Left renal cortex interstitium (tissue), 4 donors: ENCODE data around the gene SNX33. TPM values are rescaled to one million over a fixed set of nuclear protein-coding genes. Genes with fewer than 3 reads are reported as not detected.
"Not testable (repeated sequence)": the region's sequence is repeated elsewhere in the genome, so short reads cannot be mapped to it uniquely, and the experiment has no call there.

Source experiments
- DNase-seq, 4 donors: peaks; one replicate each; pipeline ENCODE4 v3.0.0-alpha.2; 2013; ENCODE audit warnings: low read depth in 4 of 4, low spot score in 2 of 4, missing footprints in 1 of 4
- polyA plus RNA-seq, 4 donors: library from polyadenylated mRNA; unstranded; fragments of 120-200 nt; gene quantifications; one replicate each; pipeline ENCODE4 v1.2.1, GENCODE V29; 2013; ENCODE audit not compliant: insufficient read length in 4 of 4

SNX33 gene
- 10 to 100 TPM; 19.4 to 21.9 (median 20.3) TPM for polyA plus RNA-seq

- DNase-seq, result peak; percentile 45 to 76 (median 66)
Observed at GRCh38 chr15:75647370-75648155, at the start of gene SNX33. SNX33 (plus strand) TSS chr15:75647912; CDS start chr15:75649103, 1,191 bp downstream.

- DNase-seq, result no peak
Observed at GRCh38 chr15:75598361-75598760, 49.4 kb upstream of the SNX33 start.

- no peak for DNase-seq
Observed at GRCh38 chr15:75599401-75599800, 48.3 kb upstream of the SNX33 start.

GRCh38 chr15:75606026-75606425 is 41.7 kb upstream of the SNX33 start:
- DNase-seq, result no peak

- DNase-seq, result no peak
Observed at GRCh38 chr15:75606711-75607699, 40.7 kb upstream of the SNX33 start.

- no peak for DNase-seq
Observed at GRCh38 chr15:75616766-75617165, 30.9 kb upstream of the SNX33 start.

GRCh38 chr15:75620058-75620820 is 27.5 kb upstream of the SNX33 start:
- no peak for DNase-seq

GRCh38 chr15:75620841-75621391 is 26.8 kb upstream of the SNX33 start:
- no peak for DNase-seq

GRCh38 chr15:75622505-75622904 is 25.2 kb upstream of the SNX33 start:
- DNase-seq, result no peak

- DNase-seq, result peak; percentile 84 to 93 (median 88)
Observed at GRCh38 chr15:75625542-75626347, 22.0 kb upstream of the SNX33 start, which contains the start of gene SNUPN. SNUPN (minus strand) TSS chr15:75625725; CDS start chr15:75621051, 4,674 bp downstream.

- DNase-seq, result no peak
Observed at GRCh38 chr15:75631935-75632334, 15.8 kb upstream of the SNX33 start.

- DNase-seq, result not testable (repeated sequence)
Observed at GRCh38 chr15:75633922-75634321, 13.8 kb upstream of the SNX33 start.

- DNase-seq, result no peak
Observed at GRCh38 chr15:75636026-75636425, 11.7 kb upstream of the SNX33 start.

GRCh38 chr15:75637245-75638009 is 10.3 kb upstream of the SNX33 start:
- no peak for DNase-seq

GRCh38 chr15:75639191-75639708 is 8.5 kb upstream of the SNX33 start:
- DNase-seq, result no peak

- DNase-seq, result peak; percentile 89 to 98 (median 92)
Observed at GRCh38 chr15:75639709-75640482, 7.8 kb upstream of the SNX33 start, which contains the start of gene IMP3. IMP3 (minus strand) TSS chr15:75640224; CDS start chr15:75640168, 56 bp downstream.

GRCh38 chr15:75640483-75641178 is 7.1 kb upstream of the SNX33 start:
- DNase-seq, result peak in 1 of 4 donors; percentile 26
